Aorta (tissue), 5 donors: ENCODE measurements around the gene ZNF345. TPM values are rescaled to one million over a fixed set of nuclear protein-coding genes. Genes with fewer than 3 reads are reported as not detected.

Experiments
- ATAC-seq: fragments of 200-7000 bp; cut with Tn5 transposase; one replicate; pipeline ENCODE4 v1.9.1; 2022; ENCODE audit warnings: moderate library complexity; ENCODE audit not compliant: low FRiP score
- DNase-seq, 2 donors: peaks; one replicate each; pipeline ENCODE4 v3.0.0-alpha.2; 2020
- H3K27ac ChIP-seq, 2 donors: one replicate each; pipeline ENCODE4 v1.5.1; 2013; ENCODE audit warnings: low read length in 2 of 2, mild to moderate bottlenecking in 2 of 2, moderate library complexity in 2 of 2, control low read depth in 1 of 2, inconsistent platforms in 1 of 2, low read depth in 1 of 2
- H3K27me3 ChIP-seq, 2 donors: one replicate each; pipeline ENCODE4 v1.6.1; 2013; ENCODE audit warnings: control low read depth in 1 of 2, low read length in 1 of 2, mild to moderate bottlenecking in 1 of 2, moderate library complexity in 1 of 2; ENCODE audit not compliant: insufficient read depth in 2 of 2, control insufficient read depth in 1 of 2
- H3K36me3 ChIP-seq, 2 donors: one replicate each; pipeline ENCODE4 v1.6.1; 2013; ENCODE audit warnings: control low read depth in 1 of 2, low read length in 1 of 2, mild to moderate bottlenecking in 1 of 2; ENCODE audit not compliant: insufficient read depth in 2 of 2, control insufficient read depth in 1 of 2
- H3K4me1 ChIP-seq, 2 donors: one replicate each; pipeline ENCODE4 v1.6.1; 2013; ENCODE audit warnings: low read length in 2 of 2, control low read depth in 1 of 2, mild to moderate bottlenecking in 1 of 2, moderate library complexity in 1 of 2; ENCODE audit not compliant: insufficient read depth in 2 of 2, control insufficient read depth in 1 of 2
- H3K4me3 ChIP-seq, 2 donors: one replicate each; pipeline ENCODE4 v1.5.1; 2013; ENCODE audit warnings: low read length in 2 of 2, control low read depth in 1 of 2, mild to moderate bottlenecking in 1 of 2
- H3K9me3 ChIP-seq: one replicate; pipeline ENCODE4 v1.6.1; 2013; ENCODE audit warnings: mild to moderate bottlenecking, low read length; ENCODE audit not compliant: control insufficient read depth
- WGBS, 2 donors: extraction: QIAGEN DNeasy Blood & Tissue Kit; methylation state at CpG; one replicate each; pipeline ENCODE4 v1.1.7; 2013; 5-methylcytosine and 5-hydroxymethylcytosine counted together
- intact Hi-C, 2 donors: fragments of 100-400 bp; cut with DNase I; formaldehyde crosslinking; loops; one replicate each; pipeline versions ENCODE4 v1.14.2 to v1.15.0; 2022
- long read RNA-seq, 2 donors: library from polyadenylated mRNA; unstranded; transcript quantifications; one replicate each; pipeline ENCODE4 v2.0.0, GENCODE V29; 2020 to 2021
- polyA plus RNA-seq, 2 donors: library from polyadenylated mRNA; stranded (reverse); fragments of 200-250 nt; gene quantifications; one replicate each; pipeline ENCODE4 v1.2.3, GENCODE V29; 2013
- total RNA-seq, 2 donors: library from RNA; stranded (reverse); fragmentation: NEBNext Ultra II Directional; extraction: Animal tissue kit (Norgen Biotek cat#: 25700); gene quantifications; one replicate each; pipeline ENCODE4 v1.2.1, GENCODE V29; 2021
- donor health status: healthy with polysubstance abuse.
- donor health status: Bipolar disorder and iron deficiency.
- donor health status: DM: no; HTN: no; CAD: no.
- donor health status: DM: no; HTN: no; CAD: no.
- donor health status: DM: yes; HTN: yes; CAD: no.

The ZNF345 gene
- total RNA-seq (10 to 100 TPM in 1 of 2 donors, 1 to 10 TPM in 1; 6.8 to 10.7 TPM), polyA plus RNA-seq (1 to 10 TPM; 4.0 to 7.8 TPM)
- long read RNA-seq, donor 1, transcript ZNF345-202 (3 exons, 1,971 nt): major isoform, 5 of 8 reads
- long read RNA-seq, donor 1, partial matches to known transcripts: 1 of 8 reads
- long read RNA-seq, donor 1, other reads (novel, unspliced or antisense): 2 of 8 reads
- long read RNA-seq, donor 2, partial matches to known transcripts: 1 of 6 reads
- long read RNA-seq, donor 2, other reads (novel, unspliced or antisense): 2 of 6 reads

GRCh38 chr19:36850559-36851442, at the start of gene ZNF345:
ZNF345 (plus strand) TSS chr19:36850876; CDS start chr19:36876831, 25,955 bp downstream.
- Histone ChIP-seq H3K36me3 (peaks cover 0 to 2% of the 10 kb centered on the region in 2 donors), H3K9me3 (peaks cover 2% of the 10 kb centered on the region), H3K27me3 (no peaks in the 10 kb centered on the region), H3K4me3 (peak within 1 kb of the TSS; percentile 79 to 84), H3K4me1 (no peaks in the 10 kb centered on the region), H3K27ac (peak within 1 kb of the TSS; percentile 8 to 73)
- DNase-seq: peak; percentile 94
- 0 to 1% methylated on average over 43 of the region's 43 CpGs for WGBS, 2 donors
- intact Hi-C loops: loop anchor here in 1 of 2 donors (1.0 to 5.0 kb wide), 2 partner anchors 12 to 66 kb away; partner anchors contain the start of genes ZNF568, ZNF790 and ZNF829
- ATAC-seq: peak; percentile 98

GRCh38 chr19:36805364-36805763, 45.3 kb upstream of the ZNF345 start:
- H3K9me3 ChIP-seq: peaks cover 17% of the 10 kb centered on the region
- intact Hi-C loops: no loop called here
- DNase-seq (no peak), ATAC-seq (no peak)
- no peaks in the 10 kb centered on the region for H3K4me1 ChIP-seq
- no peaks in the 10 kb centered on the region for H3K27me3 ChIP-seq
- WGBS, 2 donors: 92 to 96% methylated on average over 1 of the region's 1 CpG
- H3K36me3 ChIP-seq: peaks cover 0 to 1% of the 10 kb centered on the region in 2 donors
- no peak overlapping the region for H3K27ac ChIP-seq
- H3K4me3 ChIP-seq: no peak overlapping the region

GRCh38 chr19:36807029-36807428, 43.6 kb upstream of the ZNF345 start:
- intact Hi-C loops: no loop called here
- Histone ChIP-seq H3K4me3 (no peak overlapping the region), H3K36me3 (peaks cover 0 to 1% of the 10 kb centered on the region in 2 donors), H3K9me3 (peaks cover 20% of the 10 kb centered on the region), H3K4me1 (no peaks in the 10 kb centered on the region), H3K27me3 (no peaks in the 10 kb centered on the region), H3K27ac (no peak overlapping the region)
- ATAC-seq (no peak), DNase-seq (no peak)

- DNase-seq (no peak), ATAC-seq (no peak)
- peaks cover 14 to 22% of the 10 kb centered on the region in 2 donors for H3K36me3 ChIP-seq
- WGBS, 2 donors: 98 to 99% methylated on average over 7 of the region's 7 CpGs
- H3K27ac ChIP-seq: no peak overlapping the region
- peak overlapping the region; percentile 1 to 18 for H3K4me3 ChIP-seq
- H3K27me3 ChIP-seq: no peaks in the 10 kb centered on the region
- H3K9me3 ChIP-seq: peaks cover 31% of the 10 kb centered on the region
- H3K4me1 ChIP-seq: no peaks in the 10 kb centered on the region
- intact Hi-C loops: no loop called here
Observed at GRCh38 chr19:36819130-36819630, 31.5 kb upstream of the ZNF345 start.

- H3K4me3 ChIP-seq: no peak overlapping the region
- 99% methylated on average over 5 of the region's 5 CpGs for WGBS, 2 donors
- H3K36me3 ChIP-seq: peaks cover 21 to 30% of the 10 kb centered on the region in 2 donors
- H3K27me3 ChIP-seq: no peaks in the 10 kb centered on the region
- ATAC-seq: no peak
- no peak overlapping the region for H3K27ac ChIP-seq
- peaks cover 27% of the 10 kb centered on the region for H3K9me3 ChIP-seq
- intact Hi-C loops: no loop called here
- H3K4me1 ChIP-seq: no peaks in the 10 kb centered on the region
- no peak for DNase-seq
Observed at GRCh38 chr19:36821758-36822157, 28.9 kb upstream of the ZNF345 start.

- DNase-seq (no peak), ATAC-seq (no peak)
- Histone ChIP-seq H3K9me3 (peaks cover 14% of the 10 kb centered on the region), H3K4me3 (no peak overlapping the region), H3K27me3 (no peaks in the 10 kb centered on the region), H3K36me3 (peaks cover 7% of the 10 kb centered on the region in 2 donors), H3K27ac (no peak overlapping the region), H3K4me1 (no peaks in the 10 kb centered on the region)
- WGBS, 2 donors: 97 to 99% methylated on average over 2 of the region's 2 CpGs
- intact Hi-C loops: no loop called here
Observed at GRCh38 chr19:36833430-36833829, 17.2 kb upstream of the ZNF345 start.

GRCh38 chr19:36837176-36837905, 13.3 kb upstream of the ZNF345 start:
- ATAC-seq (no peak), DNase-seq (no peak)
- intact Hi-C loops: no loop called here
- H3K36me3 ChIP-seq: peaks cover 0 to 2% of the 10 kb centered on the region in 2 donors
- peak overlapping the region in 1 of 2 donors; percentile 76 for H3K27ac ChIP-seq
- peak overlapping the region; percentile 11 to 52 for H3K4me3 ChIP-seq
- no peaks in the 10 kb centered on the region for H3K27me3 ChIP-seq
- peaks cover 6% of the 10 kb centered on the region for H3K9me3 ChIP-seq
- H3K4me1 ChIP-seq: no peaks in the 10 kb centered on the region
- WGBS, 2 donors: 17% methylated on average over 8 of the region's 8 CpGs
